Measurements from ENCODE around the gene GSTO2.

DNA sequence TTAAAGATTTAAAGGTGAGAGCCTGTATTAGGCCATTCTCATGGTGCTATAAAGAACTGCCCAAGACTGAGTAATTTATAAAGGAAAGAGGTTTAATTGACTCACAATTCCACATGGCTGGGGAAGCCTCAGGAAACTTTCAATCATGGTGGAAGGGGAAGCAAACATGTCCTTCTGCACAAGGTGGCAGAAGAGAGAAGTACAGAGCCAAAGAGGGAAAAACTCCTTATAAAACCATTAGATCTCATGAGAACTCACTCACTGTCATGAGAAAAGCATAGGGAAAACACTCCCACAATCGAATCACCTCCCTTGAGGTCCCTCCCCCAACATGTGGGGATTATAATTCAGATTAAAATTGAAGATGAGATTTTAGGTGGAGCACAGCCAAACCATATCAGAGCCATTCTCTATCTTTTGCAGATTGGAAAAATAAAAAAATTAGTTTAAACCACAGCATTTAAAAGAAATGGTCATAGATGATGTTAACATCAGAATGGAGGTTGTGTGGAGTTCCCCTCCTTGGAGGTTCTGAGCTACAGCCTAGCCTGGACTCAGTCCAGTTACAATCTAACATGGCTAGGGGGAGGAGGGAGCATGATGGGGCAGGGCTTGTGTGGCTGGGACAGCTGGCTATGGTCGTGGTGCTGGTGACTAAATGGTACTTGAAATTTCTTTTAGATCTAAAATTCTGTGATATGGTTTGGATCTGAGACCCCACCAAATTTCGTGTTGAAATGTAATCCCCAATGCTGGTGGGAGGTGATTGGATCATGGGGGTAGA lies 33.1 kb downstream of the GSTO2 start:
- TF ChIP-seq, protein P1, sequence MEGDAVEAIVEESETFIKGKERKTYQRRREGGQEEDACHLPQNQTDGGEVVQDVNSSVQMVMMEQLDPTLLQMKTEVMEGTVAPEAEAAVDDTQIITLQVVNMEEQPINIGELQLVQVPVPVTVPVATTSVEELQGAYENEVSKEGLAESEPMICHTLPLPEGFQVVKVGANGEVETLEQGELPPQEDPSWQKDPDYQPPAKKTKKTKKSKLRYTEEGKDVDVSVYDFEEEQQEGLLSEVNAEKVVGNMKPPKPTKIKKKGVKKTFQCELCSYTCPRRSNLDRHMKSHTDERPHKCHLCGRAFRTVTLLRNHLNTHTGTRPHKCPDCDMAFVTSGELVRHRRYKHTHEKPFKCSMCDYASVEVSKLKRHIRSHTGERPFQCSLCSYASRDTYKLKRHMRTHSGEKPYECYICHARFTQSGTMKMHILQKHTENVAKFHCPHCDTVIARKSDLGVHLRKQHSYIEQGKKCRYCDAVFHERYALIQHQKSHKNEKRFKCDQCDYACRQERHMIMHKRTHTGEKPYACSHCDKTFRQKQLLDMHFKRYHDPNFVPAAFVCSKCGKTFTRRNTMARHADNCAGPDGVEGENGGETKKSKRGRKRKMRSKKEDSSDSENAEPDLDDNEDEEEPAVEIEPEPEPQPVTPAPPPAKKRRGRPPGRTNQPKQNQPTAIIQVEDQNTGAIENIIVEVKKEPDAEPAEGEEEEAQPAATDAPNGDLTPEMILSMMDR (conservative IDR thresholded peaks at IDR 0.05), result no peak
- TF ChIP-seq ZFX (IDR thresholded peaks at IDR 0.05), result no peak
